T-helper 17 cell (primary cell): ENCODE results near the gene HOXD9. TPM values are rescaled to one million over a fixed set of nuclear protein-coding genes. Genes with fewer than 3 reads are reported as not detected.

Source experiments
- ATAC-seq: fragments of 150-1000 bp; cut with Tn5 transposase; 2 replicates; pipeline ENCODE4 v1.10.0; 2021; ENCODE audit warnings: mild to moderate bottlenecking, moderate library complexity
- DNase-seq, 3 donors: peaks; one replicate each; pipeline versions ENCODE4 v3.0.0 to v3.0.0-alpha.2; 2020 to 2021
- H3K9me3 ChIP-seq: one replicate; pipeline ENCODE4 v1.7.0; 2013; ENCODE audit warnings: low read length, mild to moderate bottlenecking; ENCODE audit not compliant: control insufficient read depth, poor library complexity, severe bottlenecking
- H3K27ac Mint-ChIP-seq: one replicate; pipeline ENCODE4 v1.8.0; 2022; ENCODE audit warnings: mild to moderate bottlenecking, moderate library complexity, mixed read lengths
- H3K27me3 Mint-ChIP-seq: one replicate; pipeline ENCODE4 v1.8.0; 2022; ENCODE audit warnings: mixed read lengths
- H3K36me3 Mint-ChIP-seq: one replicate; pipeline ENCODE4 v1.8.0; 2022; ENCODE audit warnings: low read depth, mixed read lengths
- H3K4me1 Mint-ChIP-seq: one replicate; pipeline ENCODE4 v1.8.0; 2022; ENCODE audit warnings: mild to moderate bottlenecking, mixed read lengths
- H3K4me3 Mint-ChIP-seq: one replicate; pipeline ENCODE4 v1.8.0; 2022; ENCODE audit warnings: mild to moderate bottlenecking, moderate library complexity, mixed read lengths
- total RNA-seq, 4 donors: library from RNA in 2 of 4; stranded (reverse) in 2 of 4; gene quantifications; one replicate each; pipeline ENCODE4 v1.2.3 and lab custom pipeline; 2022 to 2026

The HOXD9 gene
- total RNA-seq, 2 donors from 2014 or later, result not detected

- peaks cover 4% of the 10 kb centered on the region for H3K9me3 ChIP-seq
- ATAC-seq, result no peak
- peaks cover 7% of the 10 kb centered on the region for H3K4me1 Mint-ChIP-seq
- no peak overlapping the region for H3K4me3 Mint-ChIP-seq
- no peak overlapping the region for H3K27ac Mint-ChIP-seq
- no peak for DNase-seq
- H3K36me3 Mint-ChIP-seq, result peaks cover 8% of the 10 kb centered on the region
- peaks cover 89% of the 10 kb centered on the region for H3K27me3 Mint-ChIP-seq
Observed at GRCh38 chr2:176160986-176161824, 38.7 kb downstream of the HOXD9 start.

- no peak for ATAC-seq
- Mint-ChIP-seq H3K27ac (no peak overlapping the region), H3K4me3 (no peak overlapping the region), H3K4me1 (peaks cover 7% of the 10 kb centered on the region), H3K36me3 (peaks cover 8% of the 10 kb centered on the region), H3K27me3 (peaks cover 90% of the 10 kb centered on the region)
- H3K9me3 ChIP-seq, result peaks cover 4% of the 10 kb centered on the region
- no peak for DNase-seq
Observed at GRCh38 chr2:176161825-176162626, 39.5 kb downstream of the HOXD9 start.

- peaks cover 4% of the 10 kb centered on the region for H3K9me3 ChIP-seq
- no peak for ATAC-seq
- peaks cover 91% of the 10 kb centered on the region for H3K27me3 Mint-ChIP-seq
- H3K4me3 Mint-ChIP-seq, result no peak overlapping the region
- no peak overlapping the region for H3K27ac Mint-ChIP-seq
- H3K4me1 Mint-ChIP-seq, result peaks cover 2% of the 10 kb centered on the region
- no peak for DNase-seq
- peaks cover 5% of the 10 kb centered on the region for H3K36me3 Mint-ChIP-seq
Observed at GRCh38 chr2:176162911-176163671, 40.6 kb downstream of the HOXD9 start.

GRCh38 chr2:176163672-176164056, 41.1 kb downstream of the HOXD9 start:
- DNase-seq (no peak), ATAC-seq (no peak)
- H3K4me1 Mint-ChIP-seq, result no peaks in the 10 kb centered on the region
- H3K27me3 Mint-ChIP-seq, result peaks cover 91% of the 10 kb centered on the region
- no peak overlapping the region for H3K27ac Mint-ChIP-seq
- peaks cover 4% of the 10 kb centered on the region for H3K9me3 ChIP-seq
- H3K4me3 Mint-ChIP-seq, result peak overlapping the region; percentile 25
- peaks cover 3% of the 10 kb centered on the region for H3K36me3 Mint-ChIP-seq

GRCh38 chr2:176164201-176164600, 41.7 kb downstream of the HOXD9 start:
- Mint-ChIP-seq H3K36me3 (peaks cover 3% of the 10 kb centered on the region), H3K27ac (no peak overlapping the region), H3K4me1 (no peaks in the 10 kb centered on the region), H3K27me3 (peaks cover 96% of the 10 kb centered on the region), H3K4me3 (peak overlapping the region; percentile 25)
- H3K9me3 ChIP-seq, result peaks cover 4% of the 10 kb centered on the region
- no peak for ATAC-seq
- no peak for DNase-seq

GRCh38 chr2:176164611-176165369, 42.3 kb downstream of the HOXD9 start:
- Mint-ChIP-seq H3K4me3 (no peak overlapping the region), H3K4me1 (no peaks in the 10 kb centered on the region), H3K36me3 (peaks cover 3% of the 10 kb centered on the region), H3K27ac (peak overlapping the region; percentile 6), H3K27me3 (peaks cover 97% of the 10 kb centered on the region)
- no peak for DNase-seq
- peaks cover 4% of the 10 kb centered on the region for H3K9me3 ChIP-seq
- ATAC-seq, result no peak

- peaks cover 99% of the 10 kb centered on the region for H3K27me3 Mint-ChIP-seq
- peaks cover 3% of the 10 kb centered on the region for H3K36me3 Mint-ChIP-seq
- no peak overlapping the region for H3K4me3 Mint-ChIP-seq
- ATAC-seq (no peak), DNase-seq (no peak)
- peaks cover 4% of the 10 kb centered on the region for H3K9me3 ChIP-seq
- peak overlapping the region; percentile 6 for H3K27ac Mint-ChIP-seq
- H3K4me1 Mint-ChIP-seq, result no peaks in the 10 kb centered on the region
Observed at GRCh38 chr2:176165370-176166050, 43.0 kb downstream of the HOXD9 start.

GRCh38 chr2:176166272-176166671, 43.8 kb downstream of the HOXD9 start:
- Mint-ChIP-seq H3K27ac (no peak overlapping the region), H3K4me1 (no peaks in the 10 kb centered on the region), H3K36me3 (peaks cover 3% of the 10 kb centered on the region), H3K4me3 (no peak overlapping the region), H3K27me3 (peaks cover 99% of the 10 kb centered on the region)
- ATAC-seq, result no peak
- H3K9me3 ChIP-seq, result peaks cover 4% of the 10 kb centered on the region
- DNase-seq, result no peak

GRCh38 chr2:176167398-176167797, 44.9 kb downstream of the HOXD9 start:
- Mint-ChIP-seq H3K4me1 (no peaks in the 10 kb centered on the region), H3K27ac (no peak overlapping the region), H3K36me3 (peaks cover 3% of the 10 kb centered on the region), H3K4me3 (no peak overlapping the region), H3K27me3 (peaks cover 95% of the 10 kb centered on the region)
- ATAC-seq (no peak), DNase-seq (no peak)
- no peaks in the 10 kb centered on the region for H3K9me3 ChIP-seq

GRCh38 chr2:176169181-176169580, 46.7 kb downstream of the HOXD9 start:
- H3K27me3 Mint-ChIP-seq, result peaks cover 96% of the 10 kb centered on the region
- no peak overlapping the region for H3K27ac Mint-ChIP-seq
- no peak for DNase-seq
- ATAC-seq, result no peak
- no peak overlapping the region for H3K4me3 Mint-ChIP-seq
- H3K36me3 Mint-ChIP-seq, result peaks cover 3% of the 10 kb centered on the region
- peaks cover 4% of the 10 kb centered on the region for H3K9me3 ChIP-seq
- no peaks in the 10 kb centered on the region for H3K4me1 Mint-ChIP-seq

- H3K4me3 Mint-ChIP-seq, result no peak overlapping the region
- no peak overlapping the region for H3K27ac Mint-ChIP-seq
- DNase-seq (no peak), ATAC-seq (no peak)
- H3K4me1 Mint-ChIP-seq, result no peaks in the 10 kb centered on the region
- H3K9me3 ChIP-seq, result peaks cover 4% of the 10 kb centered on the region
- peaks cover 96% of the 10 kb centered on the region for H3K27me3 Mint-ChIP-seq
- peaks cover 3% of the 10 kb centered on the region for H3K36me3 Mint-ChIP-seq
Observed at GRCh38 chr2:176169711-176170110, 47.2 kb downstream of the HOXD9 start.

GRCh38 chr2:176170602-176171305, 48.2 kb downstream of the HOXD9 start:
- DNase-seq, result no peak
- Mint-ChIP-seq H3K4me1 (peaks cover 3% of the 10 kb centered on the region), H3K36me3 (peaks cover 5% of the 10 kb centered on the region), H3K4me3 (no peak overlapping the region), H3K27me3 (peaks cover 96% of the 10 kb centered on the region), H3K27ac (no peak overlapping the region)
- no peak for ATAC-seq
- peaks cover 4% of the 10 kb centered on the region for H3K9me3 ChIP-seq
